OCI-LY7 (cell line): ENCODE data around the gene SPDL1. TPM values are rescaled to one million over a fixed set of nuclear protein-coding genes. Genes with fewer than 3 reads are reported as not detected.
A peak's percentile ranks its signal among the peaks of the same experiment; 100 is the strongest.

Experiments
- BruUV-seq: library from RNA; stranded (reverse); fragments of 400-500 nt; replicated peaks from 2 replicates; lab custom pipeline; 2021; lab: Mats Ljungman, UMichigan
- CTCF ChIA-PET: fragments of 300-600 bp; sonication (Branson Sonifier 250); formaldehyde crosslinking; loops from one replicate; lab custom pipeline; 2022; ENCODE audit warnings: antibody characterized with exemption; ENCODE audit not compliant: unreplicated experiment; lab: Charles Lee
- POLR2A ChIA-PET: fragments of 300-600 bp; sonication (Branson Sonifier 250); formaldehyde crosslinking; loops from one replicate; lab custom pipeline; 2022; ENCODE audit warnings: antibody characterized with exemption; lab: Charles Lee
- DNase-seq: peaks from one replicate; pipeline ENCODE4 v3.0.0-alpha.2; 2015; ENCODE audit warnings: low spot score
- H2AFZ ChIP-seq: fragments of 200-600 bp; sonication (generic), shearing (Covaris generic); 2 replicates; pipeline ENCODE4 v1.6.1; 2014; ENCODE audit warnings: mild to moderate bottlenecking, antibody characterized with exemption, low read length, moderate library complexity
- H3K27ac ChIP-seq: fragments of 200-600 bp; sonication (generic); 2 replicates; pipeline ENCODE4 v1.5.1; 2014; ENCODE audit warnings: mixed run types, low read depth, mild to moderate bottlenecking, moderate library complexity, low read length, inconsistent platforms; ENCODE audit not compliant: poor library complexity, severe bottlenecking
- H3K36me3 ChIP-seq: fragments of 200-600 bp; sonication (generic); 2 replicates; pipeline ENCODE4 v1.6.1; 2014; ENCODE audit warnings: mild to moderate bottlenecking, antibody characterized with exemption, low read length, moderate library complexity, mixed read lengths; ENCODE audit not compliant: insufficient read depth
- H3K4me1 ChIP-seq: fragments of 200-600 bp; sonication (generic); 2 replicates; pipeline ENCODE4 v1.5.1; 2014; ENCODE audit warnings: mild to moderate bottlenecking, low read length; ENCODE audit not compliant: insufficient read depth, poor library complexity, severe bottlenecking
- H3K4me2 ChIP-seq: fragments of 200-600 bp; sonication (generic); 2 replicates; pipeline ENCODE4 v1.6.1; 2014; ENCODE audit warnings: mild to moderate bottlenecking, low read length
- H3K4me3 ChIP-seq: fragments of 200-600 bp; sonication (generic); 2 replicates; pipeline ENCODE4 v1.5.1; 2014; ENCODE audit warnings: mild to moderate bottlenecking, low read depth, low read length; ENCODE audit not compliant: poor library complexity, severe bottlenecking
- H3K79me2 ChIP-seq: fragments of 200-600 bp; sonication (generic); 2 replicates; pipeline ENCODE4 v1.6.1; 2016; ENCODE audit warnings: low read depth, mild to moderate bottlenecking, low read length, moderate library complexity, mixed read lengths; ENCODE audit not compliant: insufficient read depth
- H3K9me2 ChIP-seq: fragments of 200-600 bp; sonication (generic); 2 replicates; pipeline ENCODE4 v1.6.1; 2016; ENCODE audit warnings: mild to moderate bottlenecking, low read length, mixed read lengths; ENCODE audit not compliant: insufficient read depth
- H3K9me3 ChIP-seq: fragments of 200-600 bp; sonication (generic); 2 replicates; pipeline ENCODE4 v1.6.1; 2014; ENCODE audit warnings: mild to moderate bottlenecking, mixed run types, low read length, mixed read lengths
- H4K20me1 ChIP-seq: fragments of 200-600 bp; sonication (generic); 2 replicates; pipeline ENCODE4 v1.6.1; 2014; ENCODE audit warnings: mild to moderate bottlenecking, antibody characterized with exemption, low read length, moderate library complexity, mixed read lengths; ENCODE audit not compliant: insufficient read depth
- CTCF ChIP-seq: fragments of 200-600 bp; sonication (generic); conservative IDR thresholded peaks from 2 replicates; pipeline ENCODE4 v1.5.1; 2014; ENCODE audit warnings: mild to moderate bottlenecking, antibody characterized with exemption, low read length, moderate library complexity, mixed read lengths
- EZH2phosphoT487 ChIP-seq: fragments of 200-600 bp; sonication (generic); IDR thresholded peaks from 2 replicates; pipeline ENCODE4 v1.6.1; 2018; ENCODE audit warnings: low read depth, borderline replicate concordance, mild to moderate bottlenecking, mixed run types, antibody characterized with exemption, low read length, moderate library complexity, mixed read lengths
- intact Hi-C: fragments of 100-400 bp; cut with micrococcal nuclease; formaldehyde crosslinking; loops from one replicate; pipeline ENCODE4 v1.10.0; 2022; ENCODE audit not compliant: unreplicated experiment
- total RNA-seq, 2 experiments: library from RNA; depleted of rRNA in 1 of 2; stranded (reverse); fragments of >200 nt in 1 of 2; shearing (Covaris generic) in 1 of 2; gene quantifications; 2 replicates each; pipeline ENCODE4 v1.2.3, GENCODE V29; 2014 to 2022

The SPDL1 gene
- total RNA-seq, 2 experiments from 2014 or later: 27.4 to 65.9 TPM

- H3K4me3 ChIP-seq: no peak overlapping the region
- no peaks in the 10 kb centered on the region for H3K9me3 ChIP-seq
- ChIA-PET CTCF (no interaction called here), POLR2A (no interaction called here)
- no peak for DNase-seq
- no peaks in the 10 kb centered on the region for H3K36me3 ChIP-seq
- H2AFZ ChIP-seq: no peak overlapping the region
- no peaks in the 10 kb centered on the region for H3K9me2 ChIP-seq
- no peak overlapping the region for H3K4me2 ChIP-seq
- H3K79me2 ChIP-seq: no peaks in the 10 kb centered on the region
- TF ChIP-seq EZH2phosphoT487: no peak
- TF ChIP-seq CTCF: no peak
- no peaks in the 10 kb centered on the region for H3K4me1 ChIP-seq
- BruUV-seq: no TSS peak
- no peak overlapping the region for H3K27ac ChIP-seq
- intact Hi-C loops: no loop called here
- H4K20me1 ChIP-seq: no peaks in the 10 kb centered on the region
Measured at GRCh38 chr5:169576181-169576598, 7.4 kb upstream of the SPDL1 start.

- no peaks in the 10 kb centered on the region for H3K36me3 ChIP-seq
- no peaks in the 10 kb centered on the region for H3K79me2 ChIP-seq
- ChIA-PET POLR2A (interaction anchor here (0.6 kb wide), 1 partner anchor 9 kb away, joined by 3 read pairs; no protein-coding TSS in a partner anchor), CTCF (interaction anchor here (0.5 kb wide), 1 partner anchor 47 kb away, joined by 3 read pairs; no protein-coding TSS in a partner anchor)
- no peaks in the 10 kb centered on the region for H3K9me3 ChIP-seq
- TF ChIP-seq EZH2phosphoT487 (no peak), CTCF (peak; percentile 57)
- no peaks in the 10 kb centered on the region for H4K20me1 ChIP-seq
- H2AFZ ChIP-seq: no peak overlapping the region
- no TSS peak for BruUV-seq
- H3K27ac ChIP-seq: no peak overlapping the region
- intact Hi-C loops: no loop called here
- H3K9me2 ChIP-seq: no peaks in the 10 kb centered on the region
- H3K4me2 ChIP-seq: no peak overlapping the region
- no peak overlapping the region for H3K4me3 ChIP-seq
- DNase-seq: peak; percentile 12
- H3K4me1 ChIP-seq: peaks cover 3% of the 10 kb centered on the region
Measured at GRCh38 chr5:169577951-169578350, 5.6 kb upstream of the SPDL1 start.

- H4K20me1 ChIP-seq: peaks cover 11% of the 10 kb centered on the region; the same call in 1 of the 2 replicates
- no peak for DNase-seq
- peak overlapping the region; percentile 16; the same call in 1 of the 2 replicates for H2AFZ ChIP-seq
- H3K9me2 ChIP-seq: no peaks in the 10 kb centered on the region
- CTCF ChIA-PET: no interaction called here
- H3K4me3 ChIP-seq: no peak overlapping the region
- H3K79me2 ChIP-seq: peaks cover 23% of the 10 kb centered on the region
- H3K36me3 ChIP-seq: peaks cover 8% of the 10 kb centered on the region
- TF ChIP-seq EZH2phosphoT487 (no peak), CTCF (no peak)
- H3K27ac ChIP-seq: no peak overlapping the region
- H3K9me3 ChIP-seq: no peaks in the 10 kb centered on the region
- no peak overlapping the region for H3K4me2 ChIP-seq
- no TSS peak for BruUV-seq
- peaks cover 13% of the 10 kb centered on the region for H3K4me1 ChIP-seq
- intact Hi-C loops: loop anchor here (1.0 to 10.0 kb wide), 6 partner anchors 279 to 1804 kb away; partner anchors contain the start of genes NPM1, PANK3, RARS1 and SLIT3
- POLR2A ChIA-PET: interaction anchor here (1.7 to 1.9 kb wide), 2 partner anchors 9 to 18 kb away, joined by 3 to 6 read pairs; no protein-coding TSS in a partner anchor
Measured at GRCh38 chr5:169580964-169581363, 2.6 kb upstream of the SPDL1 start.
